Effector CD8-positive, alpha-beta T cell (primary cell): ENCODE data around the gene TRIM28.

Experiments used
- DNase-seq: peaks from one replicate; lab custom pipeline; 2025; lab: John Stamatoyannopoulos, UW

TRIM28 gene

DNA sequence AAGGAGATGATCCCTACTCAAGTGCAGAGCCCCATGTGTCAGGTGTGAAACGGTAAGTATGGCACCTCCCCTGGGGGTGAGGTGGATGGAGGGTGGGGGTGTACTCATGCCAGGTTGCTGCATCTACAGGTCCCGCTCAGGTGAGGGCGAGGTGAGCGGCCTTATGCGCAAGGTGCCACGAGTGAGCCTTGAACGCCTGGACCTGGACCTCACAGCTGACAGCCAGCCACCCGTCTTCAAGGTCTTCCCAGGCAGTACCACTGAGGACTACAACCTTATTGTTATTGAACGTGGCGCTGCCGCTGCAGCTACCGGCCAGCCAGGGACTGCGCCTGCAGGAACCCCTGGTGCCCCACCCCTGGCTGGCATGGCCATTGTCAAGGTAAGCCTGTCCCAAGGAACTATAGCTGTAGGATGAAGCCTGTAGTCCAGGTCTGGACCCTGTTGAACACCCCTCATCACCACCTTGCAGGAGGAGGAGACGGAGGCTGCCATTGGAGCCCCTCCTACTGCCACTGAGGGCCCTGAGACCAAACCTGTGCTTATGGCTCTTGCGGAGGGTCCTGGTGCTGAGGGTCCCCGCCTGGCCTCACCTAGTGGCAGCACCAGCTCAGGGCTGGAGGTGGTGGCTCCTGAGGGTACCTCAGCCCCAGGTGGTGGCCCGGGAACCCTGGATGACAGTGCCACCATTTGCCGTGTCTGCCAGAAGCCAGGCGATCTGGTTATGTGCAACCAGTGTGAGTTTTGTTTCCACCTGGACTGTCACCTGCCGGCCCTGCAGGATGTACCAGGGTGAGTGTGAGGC is 5.2 kb downstream of the TRIM28 start:
- DNase-seq: no peak

DNA sequence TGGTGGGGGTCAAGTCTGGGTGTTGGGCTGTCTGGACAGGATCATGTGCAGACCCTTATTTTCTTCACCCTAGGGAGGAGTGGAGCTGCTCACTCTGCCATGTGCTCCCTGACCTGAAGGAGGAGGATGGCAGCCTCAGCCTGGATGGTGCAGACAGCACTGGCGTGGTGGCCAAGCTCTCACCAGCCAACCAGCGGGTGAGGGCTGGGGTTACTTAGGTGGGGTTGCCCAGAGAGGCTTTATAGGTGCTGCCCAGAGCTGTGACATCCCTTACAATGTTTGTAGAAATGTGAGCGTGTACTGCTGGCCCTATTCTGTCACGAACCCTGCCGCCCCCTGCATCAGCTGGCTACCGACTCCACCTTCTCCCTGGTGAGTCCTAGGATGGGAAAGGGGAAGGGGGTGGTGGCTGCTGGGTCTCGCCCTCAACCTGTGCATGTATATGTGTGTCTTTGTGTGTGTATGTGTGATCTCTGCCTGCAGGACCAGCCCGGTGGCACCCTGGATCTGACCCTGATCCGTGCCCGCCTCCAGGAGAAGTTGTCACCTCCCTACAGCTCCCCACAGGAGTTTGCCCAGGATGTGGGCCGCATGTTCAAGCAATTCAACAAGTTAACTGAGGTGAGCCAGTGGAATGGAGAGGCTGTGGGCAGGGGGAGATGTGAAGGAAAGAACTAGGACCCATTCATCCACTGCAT is 5.9 kb downstream of the TRIM28 start:
- DNase-seq: no peak

DNA sequence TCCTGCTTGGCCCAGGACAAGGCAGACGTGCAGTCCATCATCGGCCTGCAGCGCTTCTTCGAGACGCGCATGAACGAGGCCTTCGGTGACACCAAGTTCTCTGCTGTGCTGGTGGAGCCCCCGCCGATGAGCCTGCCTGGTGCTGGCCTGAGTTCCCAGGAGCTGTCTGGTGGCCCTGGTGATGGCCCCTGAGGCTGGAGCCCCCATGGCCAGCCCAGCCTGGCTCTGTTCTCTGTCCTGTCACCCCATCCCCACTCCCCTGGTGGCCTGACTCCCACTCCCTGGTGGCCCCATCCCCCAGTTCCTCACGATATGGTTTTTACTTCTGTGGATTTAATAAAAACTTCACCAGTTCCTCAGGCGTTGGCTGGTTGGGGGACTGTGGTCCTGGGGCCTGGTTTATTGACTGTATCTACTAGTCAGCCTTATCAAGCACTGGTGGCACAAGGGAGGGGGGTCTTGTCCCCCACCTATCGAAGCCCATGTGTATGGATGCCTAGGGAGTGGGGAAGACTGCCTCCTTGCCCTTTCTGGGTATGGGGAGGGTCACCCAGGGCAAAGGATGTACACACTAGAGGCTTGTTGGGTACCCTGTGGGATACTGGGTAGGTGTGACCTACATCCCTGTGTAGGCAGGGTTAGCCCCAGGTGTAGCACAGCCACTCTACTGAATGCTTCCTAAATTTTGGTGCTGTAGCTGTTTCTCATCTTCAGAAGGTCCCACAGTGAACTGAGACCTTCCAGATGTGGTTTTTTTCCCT is 6.7 kb downstream of the TRIM28 start:
- DNase-seq: no peak

DNA sequence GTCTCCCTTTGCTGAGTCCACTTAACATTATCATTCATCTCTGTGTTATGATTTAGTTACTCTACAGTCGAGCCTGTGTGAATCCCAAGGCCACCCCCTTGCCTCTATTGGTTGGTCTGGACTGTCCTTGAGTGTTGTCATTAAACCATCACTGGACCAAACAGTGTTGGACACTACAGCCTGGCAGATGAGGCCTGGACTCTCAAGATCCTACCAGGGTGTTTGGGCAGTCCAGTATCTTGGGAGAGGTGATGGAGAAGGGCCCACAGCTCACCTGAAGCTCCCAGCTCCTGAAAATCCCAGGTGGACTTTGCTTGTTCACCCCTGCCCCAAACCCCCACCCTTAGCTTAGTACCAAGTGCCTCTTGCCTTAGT is 7.2 kb downstream of the TRIM28 start:
- DNase-seq: no peak

DNA sequence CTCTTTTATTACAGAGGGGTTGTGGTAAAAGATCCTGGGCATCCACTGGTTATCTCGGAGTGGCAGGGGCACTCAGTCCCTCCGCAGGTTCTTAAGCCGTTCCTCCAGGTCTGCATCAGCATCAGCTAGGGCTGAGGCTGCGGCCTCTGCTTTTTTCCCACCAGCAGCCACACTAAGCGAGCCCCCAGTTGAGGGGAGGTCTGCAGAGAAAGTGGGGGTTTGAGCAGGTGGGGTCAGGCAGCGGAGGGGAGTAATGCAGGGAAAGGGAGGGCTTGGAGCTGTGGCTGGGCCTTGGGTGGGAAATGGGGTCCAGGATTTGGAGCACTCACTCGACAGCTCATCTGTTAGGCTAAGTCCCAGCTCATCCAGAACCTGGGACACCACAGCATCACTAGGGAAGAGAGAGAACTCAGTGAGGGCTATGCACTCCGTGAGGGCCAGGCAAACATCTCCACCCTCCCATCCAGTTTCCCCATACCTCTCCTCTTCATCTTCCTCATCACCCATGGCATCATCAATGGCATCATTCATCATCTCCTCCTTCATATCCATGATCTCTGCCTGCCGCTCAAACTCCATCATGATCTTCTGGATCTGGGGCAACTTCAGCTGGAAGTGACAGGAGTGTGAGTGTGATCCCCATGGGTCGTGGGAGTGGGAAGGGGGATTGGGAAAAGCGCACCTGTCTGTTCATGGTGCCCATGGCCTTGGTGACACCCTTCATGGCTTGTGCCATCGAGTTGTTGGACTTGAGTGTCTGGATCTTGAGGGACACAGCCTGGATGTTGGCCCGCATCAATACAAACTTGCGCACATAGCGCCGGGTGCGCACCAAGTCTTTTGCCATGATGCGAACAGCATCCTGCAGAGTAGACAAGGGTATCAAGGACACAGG is 8.0 kb downstream of the TRIM28 start:
- DNase-seq: no peak

DNA sequence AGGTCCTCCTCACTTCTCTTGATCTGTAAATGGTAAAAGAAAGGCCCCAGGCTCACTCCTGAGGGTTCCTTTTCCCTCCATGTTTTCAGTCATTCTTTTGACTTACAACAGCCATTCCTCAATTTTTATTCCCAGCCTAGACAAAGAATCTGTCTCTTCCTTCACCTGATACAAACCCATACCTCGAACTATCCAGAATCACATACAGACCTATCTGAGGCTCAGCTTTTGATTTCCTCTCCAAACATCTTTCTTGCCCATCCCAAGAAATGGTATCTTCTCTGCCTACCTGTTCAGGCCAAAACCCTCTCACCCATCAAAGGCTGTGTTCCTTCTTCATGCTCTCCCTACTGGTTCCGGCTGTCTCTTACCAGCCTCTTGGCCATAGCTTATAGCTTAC is 8.8 kb downstream of the TRIM28 start:
- no peak for DNase-seq

DNA sequence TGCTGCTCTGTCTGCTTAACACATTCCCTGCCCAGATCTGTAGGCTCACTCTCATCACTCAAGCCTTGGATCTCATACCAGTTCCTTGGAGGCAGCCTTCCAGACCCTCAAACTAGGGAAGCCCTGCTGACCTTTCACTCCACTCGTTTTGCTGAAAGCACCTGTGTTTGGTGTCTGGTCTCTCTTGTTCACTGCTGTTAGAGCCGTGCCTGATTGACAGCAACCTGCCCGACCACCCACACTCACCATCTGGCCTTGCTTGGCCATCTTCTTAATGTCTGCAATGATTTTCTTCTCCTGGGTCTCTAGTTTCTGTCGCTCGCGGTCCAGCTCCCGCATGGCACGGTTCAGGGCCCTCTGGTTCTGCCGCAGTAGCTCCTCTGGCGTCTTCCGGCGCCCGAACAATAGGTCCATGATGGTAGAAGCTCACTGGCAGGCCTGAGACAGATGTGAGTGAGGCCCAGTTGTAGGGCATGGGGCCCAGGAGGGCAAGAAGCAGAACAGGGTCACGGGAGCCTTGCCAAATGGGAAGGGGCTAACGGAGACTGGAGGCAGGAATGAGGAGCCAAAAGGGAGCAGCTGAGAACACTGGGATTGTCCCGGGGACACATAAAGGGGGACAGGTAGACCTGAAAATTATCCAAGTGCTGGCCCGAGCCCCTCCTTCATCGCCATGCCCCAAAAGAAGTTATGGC is 10.1 kb downstream of the TRIM28 start:
- DNase-seq: no peak

DNA sequence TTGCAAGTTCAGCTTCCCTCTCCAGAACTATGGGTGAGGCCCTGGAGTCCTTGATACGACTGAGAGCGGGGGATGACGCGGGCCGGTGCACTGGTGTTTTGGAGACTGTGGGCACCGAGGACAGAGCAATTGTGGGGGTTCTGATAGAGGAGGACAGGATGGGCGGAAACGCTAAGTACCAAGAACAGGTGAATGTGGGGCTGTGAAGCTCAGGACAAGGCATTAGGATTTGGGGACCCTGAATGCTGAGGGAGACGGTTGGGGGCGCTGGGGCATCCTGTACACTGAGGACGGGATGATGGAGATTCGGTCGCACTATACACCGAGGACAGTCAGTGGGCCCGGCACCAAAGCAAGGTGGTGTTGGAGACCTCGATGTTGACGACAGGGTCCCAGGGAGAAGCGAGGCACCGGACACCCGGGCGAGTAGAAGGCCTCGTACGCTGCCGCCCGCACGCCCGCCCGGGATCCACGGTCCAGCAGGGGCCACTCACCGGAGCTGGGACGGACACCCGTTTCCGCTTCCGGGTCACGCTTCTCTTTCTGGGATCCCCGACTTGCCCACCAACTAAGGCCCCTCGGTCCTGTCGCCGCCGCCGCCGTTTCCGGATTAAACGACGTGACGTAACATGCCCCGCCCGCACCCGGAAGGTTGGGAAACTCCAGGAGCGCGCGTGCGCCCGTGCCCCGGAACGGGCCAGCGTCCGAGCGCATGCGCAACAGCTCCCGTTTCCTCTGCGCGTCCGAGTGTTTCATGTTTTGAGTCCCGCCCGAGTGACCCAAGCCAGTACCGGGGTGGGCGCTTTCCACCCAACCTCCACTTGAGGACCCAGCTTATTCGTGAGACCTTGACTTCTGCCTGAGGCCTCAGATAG is 10.9 kb downstream of the TRIM28 start, which contains the start of gene CHMP2A:
CHMP2A (minus strand) TSS at position 612 of the 875 bp plus-strand sequence. CDS start 893 bp downstream, outside the sequence.
- no peak for DNase-seq

DNA sequence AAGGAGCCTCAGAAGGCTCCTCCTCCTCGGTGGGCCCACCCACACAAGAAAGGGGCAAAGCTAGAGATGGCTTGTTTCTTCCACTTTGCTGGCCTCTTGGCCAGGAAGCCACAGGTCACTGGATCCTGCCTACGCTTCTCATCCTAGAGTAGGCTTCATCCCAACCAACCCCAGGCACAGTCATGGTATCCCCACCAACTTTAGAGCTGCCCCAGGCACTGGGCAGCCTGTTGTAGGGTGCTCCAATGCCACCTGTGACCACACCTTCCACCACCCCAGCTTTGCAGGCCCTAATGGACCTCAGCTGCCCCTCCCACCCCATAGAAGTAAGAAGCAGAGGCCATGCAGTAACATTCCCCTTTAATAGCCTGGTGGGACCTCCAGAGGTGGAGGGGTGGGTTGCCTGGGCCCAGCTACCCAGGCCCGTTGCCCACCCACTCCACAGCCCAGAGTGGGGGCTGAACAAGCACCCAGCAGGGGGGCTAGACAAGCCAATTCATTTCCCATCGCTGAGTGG is 11.6 kb downstream of the TRIM28 start:
- no peak for DNase-seq

DNA sequence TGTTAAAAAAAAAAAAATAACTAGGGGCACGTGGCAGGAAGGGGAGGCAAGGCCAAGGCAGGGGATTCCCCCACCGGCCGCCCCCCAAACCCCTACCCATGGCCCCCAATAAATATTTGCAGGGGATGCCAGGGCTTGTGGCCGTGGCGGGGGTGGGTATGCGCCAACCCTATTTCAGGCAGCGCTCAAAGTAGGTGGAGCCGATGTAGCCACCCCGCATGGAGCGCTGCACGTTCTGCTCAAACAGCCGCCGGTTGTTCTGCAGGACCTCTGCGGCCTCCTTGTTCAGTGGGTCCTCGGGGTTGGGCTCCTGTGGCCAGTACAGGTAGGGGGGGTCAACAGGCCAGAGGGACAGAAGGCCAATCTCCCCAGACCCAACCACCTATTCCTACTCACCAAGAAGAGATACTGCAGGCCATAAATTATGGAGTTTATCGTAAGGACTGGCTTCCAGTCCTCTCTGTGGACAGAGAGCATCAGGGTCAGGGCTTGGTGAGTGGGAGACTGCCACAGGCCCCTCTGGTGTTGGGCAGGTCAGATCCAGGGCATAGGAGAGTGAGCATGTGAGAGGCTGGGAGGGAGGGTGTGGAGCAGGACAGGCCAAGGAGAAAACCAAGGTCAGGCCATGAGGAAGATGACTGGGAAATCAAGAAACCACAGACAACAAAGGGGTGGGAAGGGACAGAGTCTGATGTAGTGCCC is 12.2 kb downstream of the TRIM28 start:
- DNase-seq: no peak

DNA sequence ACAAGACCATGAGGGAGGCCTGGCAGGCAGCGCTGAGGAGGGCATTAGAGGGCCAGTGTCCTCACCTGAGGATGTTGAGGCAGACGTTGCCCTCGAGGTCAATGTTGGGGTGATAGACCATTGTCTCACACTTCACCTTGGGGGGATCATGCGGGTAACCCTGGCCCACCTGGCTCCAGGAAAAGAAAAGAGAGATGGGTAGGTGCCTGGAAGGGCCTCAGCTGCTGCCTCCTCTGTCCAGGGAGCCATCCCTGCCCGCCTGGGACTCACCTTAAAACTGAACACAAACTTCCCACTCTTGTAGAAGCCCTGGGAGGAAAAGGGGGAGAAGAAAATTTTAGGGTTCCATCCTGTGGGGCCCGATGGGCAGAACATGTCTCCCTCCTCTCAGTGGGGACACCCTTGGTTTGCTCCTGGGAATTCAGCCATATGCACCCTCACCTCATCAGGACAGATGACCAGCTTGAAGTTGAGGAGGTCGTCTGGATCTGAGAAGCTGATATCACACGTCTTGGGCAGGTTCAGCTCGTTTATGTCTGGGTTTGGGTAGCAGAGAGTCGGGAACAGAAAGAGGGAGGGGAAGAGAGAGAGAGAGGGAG is 12.9 kb downstream of the TRIM28 start:
- DNase-seq: no peak

DNA sequence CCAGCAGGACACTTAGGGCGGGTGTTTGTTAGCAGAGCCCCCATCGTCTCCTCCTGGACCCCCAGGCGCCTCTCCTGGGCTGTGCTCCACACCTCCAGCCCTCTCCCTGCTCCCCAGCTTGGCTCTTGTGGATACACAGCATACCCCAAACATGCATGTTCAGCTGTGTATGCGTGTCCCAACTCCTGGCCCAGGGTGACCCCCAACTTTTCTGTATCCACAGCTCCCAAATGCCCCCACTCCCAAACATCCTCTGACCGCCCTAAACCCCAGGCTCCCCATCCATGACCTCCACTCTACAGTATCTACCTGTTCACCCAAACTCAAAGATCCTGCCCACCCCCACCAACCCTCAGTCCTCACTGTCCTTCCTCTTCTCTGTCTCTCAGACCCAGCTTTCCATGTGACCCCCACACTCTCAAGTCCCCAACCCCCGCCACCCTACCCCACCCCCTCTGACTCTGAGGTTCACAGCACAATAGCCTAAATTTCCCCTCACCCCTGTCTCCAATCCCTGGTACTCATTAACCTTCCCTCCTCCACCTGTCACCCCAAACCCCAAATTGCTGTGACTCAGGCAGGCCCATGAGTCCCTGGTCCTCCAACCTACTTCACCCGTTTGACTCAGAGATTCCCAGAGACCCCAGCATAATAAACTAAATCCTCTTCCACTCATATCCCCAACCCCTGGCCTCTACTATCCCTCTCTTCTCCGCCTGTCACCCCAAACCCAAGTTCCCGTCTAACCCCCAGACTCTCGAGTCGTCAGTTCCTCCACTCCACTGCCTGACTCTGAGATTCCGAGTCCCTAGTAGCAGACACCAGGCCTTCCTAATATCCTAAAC is 13.6 kb downstream of the TRIM28 start:
- no peak for DNase-seq

DNA sequence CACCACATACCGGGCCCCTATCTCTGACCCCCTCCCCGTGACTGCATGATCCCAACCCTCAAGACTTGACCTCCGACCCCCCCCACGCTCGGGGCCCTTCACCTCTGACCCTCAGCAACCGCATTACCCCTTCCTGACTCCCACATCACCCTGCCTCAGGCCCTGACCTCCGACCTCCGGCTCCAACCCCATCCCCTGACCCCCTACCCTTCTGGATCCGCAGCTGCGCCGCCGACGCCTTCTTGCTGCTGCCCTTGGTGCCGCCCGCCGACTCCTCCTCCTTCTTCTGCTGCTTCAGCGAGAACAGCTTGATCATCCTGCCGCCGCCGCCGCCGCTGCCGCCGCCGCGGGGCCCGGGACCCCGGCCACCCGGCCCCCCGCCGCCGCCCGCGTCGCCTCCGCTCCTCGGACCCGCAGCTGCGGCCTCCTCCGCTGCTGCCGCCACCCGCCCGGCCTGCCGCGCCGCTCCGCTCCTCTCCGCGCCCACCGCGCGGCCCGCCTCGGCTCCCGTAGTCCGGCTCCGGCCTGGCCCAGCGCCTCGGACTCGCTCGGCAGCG is 14.3 kb downstream of the TRIM28 start, which contains the start of gene UBE2M:
UBE2M (minus strand) TSS at position 546 of the 557 bp plus-strand sequence; CDS start at position 316, 230 bp downstream.
- DNase-seq: no peak

DNA sequence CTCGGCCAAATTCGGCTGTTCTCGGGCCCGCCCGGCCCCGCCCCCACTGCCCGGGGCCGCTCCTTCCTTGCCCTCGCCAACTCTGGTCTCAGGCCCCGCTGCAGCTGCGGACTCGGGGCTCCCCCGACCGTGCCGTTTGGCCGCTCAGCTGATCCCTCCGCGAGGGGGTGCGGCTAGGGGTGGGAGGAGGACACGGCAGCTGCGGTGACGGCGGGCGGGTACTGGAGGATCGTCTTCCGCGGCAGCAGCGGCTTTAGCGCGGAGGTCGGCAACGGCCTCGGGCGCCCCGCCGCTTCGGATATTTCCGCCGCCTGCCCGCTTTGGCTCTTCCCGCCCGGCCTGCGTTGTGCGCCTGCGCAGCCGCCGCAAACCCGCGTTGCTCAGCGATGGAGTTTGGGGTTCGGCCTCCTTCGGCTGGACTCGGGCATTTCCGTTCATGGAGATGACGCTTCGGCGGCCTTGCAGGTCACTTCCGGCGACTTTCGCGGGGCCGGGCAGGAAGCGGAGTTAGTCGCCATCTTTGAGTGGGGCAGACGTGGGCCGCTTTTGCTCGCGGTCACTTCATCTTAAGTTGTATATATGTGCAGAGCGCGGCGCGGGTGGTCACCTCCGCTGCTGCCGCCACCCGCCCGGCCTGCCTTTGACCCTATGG is 14.9 kb downstream of the TRIM28 start:
- DNase-seq: no peak

DNA sequence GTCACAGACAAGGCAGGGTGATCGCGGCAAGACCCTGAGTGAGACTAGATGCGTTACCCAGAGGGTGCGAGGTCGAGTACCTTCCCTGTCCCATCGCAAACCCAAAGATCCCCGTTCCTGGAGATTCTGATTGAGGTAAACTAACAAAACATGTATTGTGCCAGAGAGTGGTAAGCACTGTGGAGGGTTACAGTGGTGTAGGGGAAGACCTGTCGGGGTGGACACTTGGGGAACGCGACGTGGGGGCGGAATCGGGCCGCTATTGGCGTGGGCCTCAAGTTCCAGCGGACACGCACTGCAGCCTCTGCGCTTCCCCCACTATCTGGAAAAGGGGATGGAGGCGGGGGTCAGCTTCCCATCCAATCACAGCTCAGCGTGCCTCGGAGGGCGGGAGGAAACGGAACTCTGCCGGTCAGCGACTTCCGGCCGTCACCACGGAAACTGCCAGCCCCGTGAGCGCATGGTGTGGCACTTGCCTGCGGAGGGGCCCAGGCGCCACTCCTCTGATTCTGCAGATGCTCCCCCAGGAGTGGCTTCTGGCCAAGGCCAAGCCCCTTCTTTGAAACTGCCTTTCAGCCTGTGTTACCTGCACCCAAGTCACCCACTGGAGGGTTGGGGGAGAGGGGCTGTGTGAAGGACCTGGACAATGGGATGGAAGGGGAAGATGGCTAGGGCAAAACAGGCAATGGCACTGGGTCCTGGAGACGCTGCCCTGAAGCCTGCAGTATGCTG is 15.6 kb downstream of the TRIM28 start:
- DNase-seq: no peak
